AG04450 (cell line): ENCODE results near the gene HCN4. TPM values are rescaled to one million over a fixed set of nuclear protein-coding genes. Genes with fewer than 3 reads are reported as not detected.

ENCODE experiments used
- CTCF ChIA-PET: fragments of 300-600, 350-600 bp; formaldehyde crosslinking; extraction: SDS; loops from one replicate; lab custom pipeline; 2022; ENCODE audit warnings: antibody characterized with exemption, inconsistent platforms; lab: Charles Lee
- POLR2A ChIA-PET: fragments of 350-600 bp; formaldehyde crosslinking; extraction: SDS; loops from one replicate; lab custom pipeline; 2021; ENCODE audit warnings: antibody characterized with exemption, inconsistent platforms; lab: Yijun Ruan, JAX
- DNase-seq: peaks from one replicate; pipeline ENCODE4 v3.0.0-alpha.2; 2011; ENCODE audit warnings: low read depth, low spot score
- H3K27ac ChIP-seq: one replicate; pipeline ENCODE4 v1.5.1; 2012; ENCODE audit warnings: low read depth, low read length, control low read depth
- H3K27me3 ChIP-seq: one replicate; pipeline ENCODE4 v1.6.0; 2012; ENCODE audit warnings: low read length; ENCODE audit not compliant: control insufficient read depth, insufficient read depth
- H3K4me3 ChIP-seq: 2 replicates; pipeline ENCODE4 v1.5.1; 2011; ENCODE audit warnings: mild to moderate bottlenecking, low read depth, low read length, control low read depth
- H3K9me3 ChIP-seq: 2 replicates; pipeline ENCODE4 v1.5.1; 2012; ENCODE audit warnings: low read length; ENCODE audit not compliant: control insufficient read depth, insufficient read depth
- CTCF ChIP-seq: IDR thresholded peaks from 2 replicates; pipeline ENCODE4 v1.5.1; 2011; ENCODE audit warnings: low read depth, low read length, control low read depth, inconsistent platforms
- polyA plus RNA-seq: library from polyadenylated mRNA; depleted of rRNA; stranded (reverse); fragments of >200 nt; gene quantifications from 2 replicates; pipeline ENCODE4 v1.2.3, GENCODE V29; 2011

Gene HCN4
- polyA plus RNA-seq, 1 experiment = not detected

- TF ChIP-seq CTCF = no peak
- CTCF ChIA-PET = no interaction called here
- no peak for DNase-seq
These were observed 38.3 kb downstream of the HCN4 start for GRCh38 chr15:73330206-73331051.

GRCh38 chr15:73329501-73330200 lies 39.1 kb downstream of the HCN4 start:
- CTCF ChIA-PET = no interaction called here
- POLR2A ChIA-PET = no interaction called here
- Histone ChIP-seq H3K4me3 (no peak overlapping the region), H3K27me3 (no peaks in the 10 kb centered on the region), H3K9me3 (no peaks in the 10 kb centered on the region; the same call in 1 of the 2 replicates), H3K27ac (no peak overlapping the region)
- TF ChIP-seq CTCF = no peak
- DNase-seq = no peak

More at GRCh38 chr15:73330206-73331051, 38.3 kb downstream of the HCN4 start:
- Histone ChIP-seq H3K27ac (no peak overlapping the region), H3K4me3 (no peak overlapping the region), H3K27me3 (no peaks in the 10 kb centered on the region), H3K9me3 (no peaks in the 10 kb centered on the region)
- POLR2A ChIA-PET = no interaction called here

- Histone ChIP-seq H3K9me3 (no peaks in the 10 kb centered on the region; the same call in 1 of the 2 replicates), H3K27me3 (no peaks in the 10 kb centered on the region), H3K27ac (no peak overlapping the region), H3K4me3 (no peak overlapping the region)
- POLR2A ChIA-PET = no interaction called here
- no peak for DNase-seq
- TF ChIP-seq CTCF = no peak
- CTCF ChIA-PET = no interaction called here
These were observed 39.8 kb downstream of the HCN4 start for GRCh38 chr15:73328981-73329380.

GRCh38 chr15:73328149-73328820 lies 40.5 kb downstream of the HCN4 start:
- H3K9me3 ChIP-seq = no peaks in the 10 kb centered on the region; the same call in 1 of the 2 replicates
- ChIA-PET CTCF (no interaction called here), POLR2A (no interaction called here)
- H3K27ac ChIP-seq = no peak overlapping the region
- no peak for DNase-seq
- no peak for TF ChIP-seq CTCF
- H3K27me3 ChIP-seq = no peaks in the 10 kb centered on the region
- no peak overlapping the region for H3K4me3 ChIP-seq
